Measurements from ENCODE around the gene PLEKHG3. TPM values are rescaled to one million over a fixed set of nuclear protein-coding genes. Genes with fewer than 3 reads are reported as not detected.

Gene PLEKHG3
- total and polyA plus RNA-seq, 3 donors from 2014 or later, result 20.1 to 21.6 (median 20.6) TPM

DNA sequence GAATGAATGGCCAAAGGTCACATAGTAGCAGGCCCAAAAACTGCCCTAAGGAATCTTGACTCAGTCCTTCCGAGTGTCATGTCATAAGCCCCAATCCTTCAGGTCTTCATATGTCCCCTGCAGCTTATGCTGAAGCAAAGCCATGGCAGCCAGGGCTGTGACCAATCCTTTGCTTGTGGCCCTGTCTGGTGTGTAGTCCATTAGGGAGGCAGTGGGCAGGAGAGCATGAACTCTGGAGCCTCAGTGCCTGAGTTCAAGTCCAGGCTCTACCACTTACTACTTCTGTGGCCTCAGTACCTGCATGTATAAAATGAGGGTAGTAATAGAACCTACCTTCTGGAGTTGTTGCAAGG, 20.3 kb downstream of the PLEKHG3 start:
- Histone ChIP-seq H3K27me3 (no peaks in the 10 kb centered on the region), H3K4me1 (peaks cover 48% of the 10 kb centered on the region), H3K4me3 (no peak overlapping the region), H3K9me3 (no peaks in the 10 kb centered on the region), H3K27ac (no peak overlapping the region), H3K36me3 (ENCODE audit: low read depth, missing control alignments) (no peaks in the 10 kb centered on the region)
- no peak for DNase-seq
- TF ChIP-seq, protein P1, sequence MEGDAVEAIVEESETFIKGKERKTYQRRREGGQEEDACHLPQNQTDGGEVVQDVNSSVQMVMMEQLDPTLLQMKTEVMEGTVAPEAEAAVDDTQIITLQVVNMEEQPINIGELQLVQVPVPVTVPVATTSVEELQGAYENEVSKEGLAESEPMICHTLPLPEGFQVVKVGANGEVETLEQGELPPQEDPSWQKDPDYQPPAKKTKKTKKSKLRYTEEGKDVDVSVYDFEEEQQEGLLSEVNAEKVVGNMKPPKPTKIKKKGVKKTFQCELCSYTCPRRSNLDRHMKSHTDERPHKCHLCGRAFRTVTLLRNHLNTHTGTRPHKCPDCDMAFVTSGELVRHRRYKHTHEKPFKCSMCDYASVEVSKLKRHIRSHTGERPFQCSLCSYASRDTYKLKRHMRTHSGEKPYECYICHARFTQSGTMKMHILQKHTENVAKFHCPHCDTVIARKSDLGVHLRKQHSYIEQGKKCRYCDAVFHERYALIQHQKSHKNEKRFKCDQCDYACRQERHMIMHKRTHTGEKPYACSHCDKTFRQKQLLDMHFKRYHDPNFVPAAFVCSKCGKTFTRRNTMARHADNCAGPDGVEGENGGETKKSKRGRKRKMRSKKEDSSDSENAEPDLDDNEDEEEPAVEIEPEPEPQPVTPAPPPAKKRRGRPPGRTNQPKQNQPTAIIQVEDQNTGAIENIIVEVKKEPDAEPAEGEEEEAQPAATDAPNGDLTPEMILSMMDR (IDR thresholded peaks at IDR 0.05), result no peak
- no peak for TF ChIP-seq POLR2A (IDR thresholded peaks at IDR 0.05)
- WGBS, 2 donors, result 42 to 68% methylated on average over 1 of the region's 1 CpG
- intact Hi-C loops (cut with DNase I; ENCODE audit: low total_unique reads), result no loop called here

DNA sequence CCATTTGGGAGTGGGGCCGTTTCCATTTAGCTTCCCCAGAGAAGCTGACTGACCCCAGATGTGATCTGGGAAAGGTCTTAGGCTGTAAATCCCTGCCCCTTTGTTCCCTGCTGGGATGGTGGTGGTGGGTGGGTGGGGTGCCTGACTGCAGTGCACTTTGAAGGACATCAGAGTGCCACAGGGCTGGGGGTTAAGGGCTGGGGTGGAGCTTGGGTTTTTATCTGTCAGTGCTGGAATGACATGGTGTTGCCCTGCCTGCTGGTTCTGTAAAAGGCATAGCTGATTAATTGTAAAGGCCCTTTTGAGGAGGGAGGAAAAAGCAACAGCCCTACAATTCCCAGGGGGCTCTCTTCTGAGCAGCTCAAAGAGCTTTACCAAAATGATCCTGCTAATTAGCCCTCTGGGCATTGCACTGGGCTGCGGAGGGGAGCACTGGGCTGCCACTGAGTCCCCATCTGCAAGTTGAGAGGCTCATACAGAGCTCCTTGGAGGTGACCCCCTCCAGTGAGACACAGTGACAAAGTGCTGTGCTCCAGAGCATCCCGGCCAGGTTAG, 21.1 kb downstream of the PLEKHG3 start:
- no peaks in the 10 kb centered on the region for H3K9me3 ChIP-seq
- peaks cover 44% of the 10 kb centered on the region for H3K4me1 ChIP-seq
- intact Hi-C loops (cut with DNase I; ENCODE audit: low total_unique reads), result no loop called here
- no peaks in the 10 kb centered on the region for H3K27me3 ChIP-seq
- no peak for TF ChIP-seq POLR2A (IDR thresholded peaks at IDR 0.05)
- TF ChIP-seq, protein P1 (IDR thresholded peaks at IDR 0.05), result no peak
- DNase-seq, result no peak
- no peaks in the 10 kb centered on the region for H3K36me3 ChIP-seq (ENCODE audit: low read depth, missing control alignments)
- H3K27ac ChIP-seq, result no peak overlapping the region
- H3K4me3 ChIP-seq, result no peak overlapping the region
- WGBS, 2 donors, result 20 to 61% methylated on average over 1 to 3 of the region's 3 CpGs

DNA sequence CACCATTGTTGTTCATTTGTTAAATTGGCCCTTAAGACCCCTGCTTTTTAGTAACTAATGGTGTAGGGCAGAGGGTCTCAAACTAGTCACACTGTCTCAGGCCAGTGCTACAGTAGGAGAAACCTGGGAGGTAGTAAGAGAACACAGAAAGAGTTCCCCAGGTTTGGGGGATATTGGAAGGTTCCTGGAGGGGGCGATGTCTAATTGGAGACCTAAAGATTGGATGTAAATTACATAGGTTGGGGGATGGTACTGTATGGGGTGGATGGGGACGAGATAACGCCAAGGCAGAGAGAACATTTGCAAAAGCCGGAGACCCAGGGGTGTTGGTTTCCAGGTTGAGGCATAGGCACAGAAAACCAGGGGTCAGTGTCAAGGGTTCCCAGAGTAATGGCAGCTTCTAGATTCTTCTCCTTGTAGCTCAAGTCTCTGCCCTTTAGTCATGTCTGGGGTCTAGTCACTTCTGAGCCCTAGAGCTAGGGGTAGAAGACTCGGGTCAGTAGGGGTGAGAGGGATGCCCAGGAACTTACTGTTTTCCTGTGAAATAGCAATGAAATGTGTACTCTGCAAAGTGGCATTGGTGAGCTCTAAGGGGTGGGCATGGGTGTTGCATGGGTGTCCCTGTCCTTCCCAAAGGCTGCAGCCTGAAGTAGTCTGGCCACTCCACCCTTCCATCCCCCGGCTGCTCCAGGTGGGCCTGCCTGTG, 21.8 kb downstream of the PLEKHG3 start:
- H3K9me3 ChIP-seq, result no peaks in the 10 kb centered on the region
- TF ChIP-seq, protein P1 (IDR thresholded peaks at IDR 0.05), result no peak
- no peak for TF ChIP-seq POLR2A (IDR thresholded peaks at IDR 0.05)

DNA sequence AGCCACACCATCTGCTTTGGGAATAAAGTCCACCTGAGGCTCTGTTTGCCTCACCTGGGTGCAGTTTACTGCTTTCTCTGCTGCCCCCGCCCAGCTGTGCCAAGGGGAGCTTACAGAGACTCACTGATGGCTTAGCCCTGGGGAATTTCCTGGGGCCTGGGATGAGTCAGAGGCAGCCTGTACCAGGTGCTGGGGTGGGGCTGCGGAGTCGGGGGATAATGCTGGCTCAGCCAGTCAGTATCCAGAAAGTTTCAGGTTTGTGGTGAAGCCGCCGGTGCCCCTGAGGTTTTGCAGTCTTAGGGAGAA, 22.3 kb downstream of the PLEKHG3 start:
- 76 to 100% methylated on average over 2 to 5 of the region's 5 CpGs for WGBS, 2 donors
- peaks cover 33% of the 10 kb centered on the region for H3K4me1 ChIP-seq
- intact Hi-C loops (cut with DNase I; ENCODE audit: low total_unique reads), result no loop called here
- H3K27ac ChIP-seq, result no peak overlapping the region
- no peak for TF ChIP-seq POLR2A (IDR thresholded peaks at IDR 0.05)
- TF ChIP-seq, protein P1 (IDR thresholded peaks at IDR 0.05), result no peak
- no peaks in the 10 kb centered on the region for H3K36me3 ChIP-seq (ENCODE audit: low read depth, missing control alignments)
- no peaks in the 10 kb centered on the region for H3K9me3 ChIP-seq
- H3K27me3 ChIP-seq, result no peaks in the 10 kb centered on the region
- no peak overlapping the region for H3K4me3 ChIP-seq
- DNase-seq, result no peak

More for the DNA sequence above, 21.8 kb downstream of the PLEKHG3 start:
- no peak for DNase-seq
- no peak overlapping the region for H3K4me3 ChIP-seq
- WGBS, 2 donors, result 92 to 96% methylated on average over 6 of the region's 6 CpGs
- no peaks in the 10 kb centered on the region for H3K27me3 ChIP-seq
- no peaks in the 10 kb centered on the region for H3K36me3 ChIP-seq (ENCODE audit: low read depth, missing control alignments)
- no peak overlapping the region for H3K27ac ChIP-seq
- H3K4me1 ChIP-seq, result peaks cover 38% of the 10 kb centered on the region
- intact Hi-C loops (cut with DNase I; ENCODE audit: low total_unique reads), result no loop called here

DNA sequence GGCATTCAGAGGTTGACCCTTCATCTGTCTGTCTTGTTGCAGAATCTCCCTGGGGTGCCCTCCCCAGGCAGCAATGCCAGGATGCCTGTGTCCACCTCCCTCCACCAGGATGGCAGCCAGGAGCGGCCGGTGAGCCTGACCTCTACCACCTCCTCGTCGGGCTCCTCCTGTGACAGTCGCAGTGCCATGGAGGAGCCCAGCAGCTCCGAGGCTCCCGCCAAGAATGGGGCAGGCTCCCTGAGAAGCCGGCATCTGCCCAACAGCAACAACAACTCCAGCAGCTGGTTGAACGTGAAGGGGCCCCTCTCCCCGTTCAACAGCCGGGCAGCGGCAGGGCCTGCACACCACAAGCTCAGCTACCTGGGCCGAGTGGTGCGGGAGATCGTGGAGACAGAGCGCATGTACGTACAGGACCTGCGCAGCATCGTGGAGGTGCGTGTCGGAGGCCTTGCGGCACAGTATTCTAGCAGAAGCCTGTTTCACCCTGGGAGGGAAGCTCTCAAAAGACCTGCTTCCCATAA, 23.4 kb downstream of the PLEKHG3 start:
- H3K27me3 ChIP-seq, result no peaks in the 10 kb centered on the region
- no peak overlapping the region for H3K27ac ChIP-seq
- TF ChIP-seq POLR2A (IDR thresholded peaks at IDR 0.05), result no peak
- TF ChIP-seq, protein P1 (IDR thresholded peaks at IDR 0.05), result no peak
- intact Hi-C loops (cut with DNase I; ENCODE audit: low total_unique reads), result no loop called here
- no peak overlapping the region for H3K4me3 ChIP-seq
- no peak for DNase-seq
- no peaks in the 10 kb centered on the region for H3K36me3 ChIP-seq (ENCODE audit: low read depth, missing control alignments)
- H3K9me3 ChIP-seq, result no peaks in the 10 kb centered on the region
- peaks cover 23% of the 10 kb centered on the region for H3K4me1 ChIP-seq
- WGBS, 2 donors, result 84 to 94% methylated on average over 16 to 22 of the region's 22 CpGs
